Activated CD8-positive, alpha-beta memory T cell treated with anti-CD3 and anti-CD28 coated beads, Interleukin-2, amount 50 U/mL, for 48 hours (primary cell): Measurements from ENCODE around the gene FIGNL2.
"Not testable (repeated sequence)": the region's sequence is repeated elsewhere in the genome, so short reads cannot be mapped to it uniquely, and the experiment has no call there.

ENCODE experiments used
- DNase-seq: peaks from one replicate; pipeline ENCODE4 v3.0.0-alpha.2; 2020

FIGNL2 gene

DNA sequence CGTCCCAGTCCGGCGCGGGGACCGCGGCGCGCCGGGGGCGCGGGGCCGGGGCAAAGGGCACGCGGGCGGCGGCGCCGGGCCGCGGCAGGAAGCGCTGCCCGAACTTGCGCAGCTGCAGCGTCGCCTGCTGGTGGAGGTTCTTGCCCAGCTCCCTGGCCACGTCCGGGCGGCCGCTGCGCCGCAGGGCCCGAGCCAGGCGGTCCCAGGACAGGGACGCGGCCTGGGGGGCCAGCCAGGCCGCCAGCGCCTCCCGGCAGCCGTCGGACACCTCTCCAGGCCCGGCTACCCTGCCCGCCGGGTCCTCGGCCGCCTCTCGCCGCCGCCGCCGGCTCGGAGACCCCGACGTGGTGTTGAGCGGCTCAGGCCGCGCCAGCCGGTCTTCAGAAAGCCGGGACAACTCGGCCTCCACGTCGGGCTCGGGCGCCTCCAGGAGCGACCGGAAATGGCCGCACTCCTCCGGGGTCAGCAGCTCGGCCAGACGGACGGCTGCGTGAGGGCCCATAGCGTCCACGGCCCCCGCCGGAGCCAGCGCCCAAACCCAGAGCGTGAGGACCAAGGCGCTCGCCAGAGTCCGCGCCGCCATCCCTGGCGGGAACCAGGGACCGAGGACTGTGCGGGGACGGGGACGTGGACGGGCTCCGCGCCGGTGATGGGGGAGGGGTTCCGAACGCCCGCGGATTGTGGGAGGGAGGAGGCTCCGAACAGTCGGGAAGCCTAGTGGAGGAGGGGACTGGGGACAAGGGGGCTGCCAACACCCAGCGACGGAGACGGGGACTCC lies 34.0 kb downstream of the FIGNL2 start:
- peak; percentile 85 for DNase-seq

GRCh38 chr12:51813931-51814310 lies 34.6 kb downstream of the FIGNL2 start:
- no peak for DNase-seq

GRCh38 chr12:51812871-51813270 lies 35.6 kb downstream of the FIGNL2 start:
- DNase-seq = no peak

DNA sequence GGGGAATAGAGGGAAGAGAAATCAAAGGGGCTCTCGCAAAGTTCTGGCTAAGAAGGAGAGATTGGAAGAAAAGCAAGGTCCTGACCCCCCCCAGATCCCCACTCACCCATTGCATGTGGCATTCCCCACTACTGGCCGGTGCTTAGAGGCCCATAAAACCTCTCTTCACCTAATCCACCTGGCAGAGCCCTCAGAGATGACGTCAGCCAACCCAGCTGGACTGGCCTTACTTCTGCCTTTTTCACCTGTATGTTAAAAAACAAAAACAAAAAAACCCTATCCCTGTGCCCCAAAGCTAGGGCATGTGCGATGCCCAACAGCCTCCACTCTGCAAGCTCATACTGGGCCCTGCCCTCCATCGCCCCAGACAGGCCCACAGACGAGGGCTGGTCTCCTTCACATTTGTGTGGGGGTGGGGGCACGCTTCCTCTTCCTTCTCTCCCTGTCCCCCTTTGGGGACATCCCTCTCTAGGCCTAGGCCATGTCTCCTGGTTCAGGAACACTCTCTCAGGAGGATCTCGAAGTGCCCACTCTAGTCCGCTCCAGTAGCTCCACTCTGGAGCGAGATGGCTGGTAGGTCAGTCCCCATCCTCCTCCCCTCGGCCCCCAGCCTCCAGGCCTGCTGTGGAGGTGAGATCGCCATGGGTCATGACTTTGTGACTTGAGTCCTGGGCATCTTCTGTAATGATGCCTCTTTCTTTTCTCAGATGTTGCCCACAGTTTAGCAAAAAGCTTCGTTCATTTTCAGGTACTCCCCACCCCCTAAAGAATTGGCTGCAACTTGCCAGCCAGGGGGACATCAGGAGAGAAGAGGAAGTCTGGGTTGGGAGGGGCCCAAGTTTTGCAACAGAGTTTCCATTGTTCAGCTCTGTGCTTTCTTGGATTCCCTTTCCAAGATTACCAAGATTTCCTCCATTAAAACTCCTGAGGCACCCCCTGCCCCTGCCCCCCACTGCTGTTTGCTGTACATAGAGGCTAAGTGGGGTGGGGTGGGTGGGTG lies 37.0 kb downstream of the FIGNL2 start:
- DNase-seq = no peak

GRCh38 chr12:51809193-51809592 lies 39.3 kb downstream of the FIGNL2 start:
- DNase-seq = no peak

DNA sequence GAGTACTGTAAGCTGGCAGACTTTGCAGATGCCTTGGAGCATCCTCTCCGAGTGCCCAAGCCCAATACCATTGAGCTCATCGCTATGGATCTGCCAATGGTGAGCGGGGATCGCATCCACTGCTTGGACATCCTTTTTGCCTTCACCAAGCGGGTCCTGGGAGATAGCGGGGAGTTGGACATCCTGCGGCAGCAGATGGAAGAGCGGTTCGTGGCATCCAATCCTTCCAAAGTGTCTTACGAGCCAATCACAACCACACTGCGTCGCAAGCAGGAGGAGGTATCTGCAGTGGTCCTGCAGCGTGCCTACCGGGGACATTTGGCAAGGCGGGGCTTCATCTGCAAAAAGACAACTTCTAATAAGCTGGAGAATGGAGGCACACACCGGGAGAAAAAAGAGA lies 41.6 kb downstream of the FIGNL2 start:
- DNase-seq = no peak

- DNase-seq = no peak
These were observed 47.5 kb downstream of the FIGNL2 start for GRCh38 chr12:51801027-51801426.

GRCh38 chr12:51798501-51798900 lies 50.0 kb downstream of the FIGNL2 start:
- no peak for DNase-seq

DNA sequence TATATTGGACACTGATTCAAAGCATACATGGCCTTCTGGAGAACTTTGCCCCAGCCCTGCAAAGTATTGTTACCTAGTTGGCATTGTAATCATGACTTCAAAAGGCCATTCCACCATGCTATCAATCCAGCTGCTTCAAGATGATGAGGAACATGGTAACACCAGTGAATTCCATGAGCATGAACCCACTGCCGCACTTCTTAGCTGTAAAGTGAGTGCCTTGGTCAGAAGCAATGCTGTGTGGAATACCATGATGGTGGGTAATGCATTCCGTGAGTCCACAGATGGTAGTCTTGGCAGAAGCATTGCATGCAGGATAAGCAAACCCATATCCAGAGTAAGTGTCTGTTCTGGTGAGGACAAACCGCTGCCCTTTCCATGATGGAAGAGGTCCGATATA lies 50.5 kb downstream of the FIGNL2 start:
- not testable (repeated sequence) for DNase-seq

DNA sequence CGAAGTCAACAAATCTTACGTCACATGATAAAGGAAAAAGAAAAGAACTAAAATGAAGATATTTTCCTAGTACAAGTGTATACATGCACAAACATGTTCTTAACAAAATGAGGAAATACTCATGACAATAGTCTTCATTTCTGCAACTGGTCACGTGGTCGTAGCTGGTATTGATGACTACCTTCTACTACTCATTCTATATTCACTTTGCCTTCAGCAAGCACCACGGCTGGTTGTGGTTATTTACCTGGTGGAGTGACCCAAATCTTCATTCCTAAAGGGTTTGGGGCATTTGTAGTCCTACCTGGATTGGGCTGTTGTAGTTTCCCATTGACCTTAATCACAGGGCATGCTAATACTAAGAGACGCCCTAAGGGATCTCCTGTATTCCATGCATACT lies 51.2 kb downstream of the FIGNL2 start:
- no peak for DNase-seq

- no peak for DNase-seq
These were observed 55.3 kb downstream of the FIGNL2 start for GRCh38 chr12:51793201-51793600.

- no peak for DNase-seq
These were observed 56.1 kb downstream of the FIGNL2 start for GRCh38 chr12:51792417-51792816.

GRCh38 chr12:51788876-51789275 lies 59.6 kb downstream of the FIGNL2 start:
- DNase-seq = no peak

DNA sequence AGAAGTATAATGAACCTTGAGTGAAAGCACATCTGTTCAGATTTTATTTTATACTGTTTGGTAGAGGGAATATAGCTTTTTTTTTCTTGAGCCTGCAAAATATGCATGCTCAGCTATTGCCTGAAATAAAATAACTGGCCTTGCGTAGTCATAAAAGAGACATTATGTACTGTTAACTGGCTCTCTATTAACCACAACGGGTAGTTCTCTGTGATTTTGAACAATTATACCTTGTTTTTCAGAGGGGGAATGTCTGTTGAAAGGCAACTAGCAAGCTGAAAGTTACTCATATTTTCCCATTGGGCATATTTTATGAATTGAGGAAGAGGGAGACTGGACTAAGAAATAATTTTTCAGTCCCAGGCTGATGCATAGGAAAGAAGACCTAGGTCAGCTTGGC lies 62.6 kb downstream of the FIGNL2 start:
- no peak for DNase-seq

- no peak for DNase-seq
These were observed 63.8 kb downstream of the FIGNL2 start for GRCh38 chr12:51784688-51785087.

DNA sequence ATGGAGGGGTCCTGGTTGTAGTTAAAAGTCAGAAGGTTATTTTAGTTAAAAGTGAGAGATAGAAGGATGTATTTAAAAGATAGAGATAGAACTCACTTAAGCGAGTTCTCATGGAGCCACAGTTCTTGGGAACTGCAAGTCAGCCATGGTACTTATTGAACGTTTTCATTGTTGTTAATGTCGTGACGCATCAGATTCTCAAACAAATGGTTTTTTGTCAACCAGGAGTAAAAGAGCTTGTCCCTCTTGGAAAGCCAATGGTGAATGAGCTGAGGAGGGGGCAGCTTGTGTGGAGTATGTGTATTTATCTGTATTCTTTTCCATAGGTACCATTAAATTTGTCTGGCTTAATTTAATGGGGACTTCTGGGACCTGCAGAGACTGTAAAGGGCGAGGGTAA lies 68.6 kb downstream of the FIGNL2 start:
- no peak for DNase-seq

DNA sequence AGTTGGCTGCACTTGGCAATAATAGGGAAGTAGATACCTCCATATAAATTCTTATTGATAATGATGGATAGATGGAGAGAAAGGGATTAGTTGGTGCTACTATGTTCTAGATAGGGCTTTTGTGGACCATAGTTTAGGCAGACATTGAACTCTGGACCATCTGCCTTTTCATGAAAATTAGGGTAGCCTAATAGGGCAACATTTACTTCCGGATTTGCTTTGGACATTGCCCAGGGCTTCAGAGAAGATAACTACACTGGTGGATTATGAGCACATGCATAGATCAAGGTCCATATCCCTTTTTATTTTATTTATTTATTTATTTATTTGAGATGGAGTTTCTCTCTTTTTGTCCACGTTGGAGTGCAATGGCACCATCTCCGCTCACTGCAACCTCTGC lies 70.5 kb downstream of the FIGNL2 start:
- DNase-seq = no peak

DNA sequence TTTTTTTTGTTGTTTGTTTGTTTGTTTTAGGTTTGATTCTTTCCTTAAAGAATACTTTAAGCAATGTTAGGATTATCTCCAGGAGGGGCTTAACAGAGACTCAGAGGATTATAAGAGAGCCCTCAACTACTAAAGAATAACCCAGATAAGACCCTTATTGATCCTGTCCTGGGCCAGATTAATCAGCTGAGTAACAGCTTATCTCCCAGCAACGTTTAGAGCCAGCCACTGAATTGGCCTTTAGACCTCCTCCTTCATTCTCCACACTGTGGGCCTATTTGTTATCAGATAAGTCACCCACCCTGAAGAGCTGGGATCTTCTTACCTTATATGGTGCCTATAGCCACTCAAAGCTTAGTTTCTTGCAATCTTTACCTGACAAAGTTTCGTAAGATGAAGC lies 71.1 kb downstream of the FIGNL2 start:
- DNase-seq = no peak

DNA sequence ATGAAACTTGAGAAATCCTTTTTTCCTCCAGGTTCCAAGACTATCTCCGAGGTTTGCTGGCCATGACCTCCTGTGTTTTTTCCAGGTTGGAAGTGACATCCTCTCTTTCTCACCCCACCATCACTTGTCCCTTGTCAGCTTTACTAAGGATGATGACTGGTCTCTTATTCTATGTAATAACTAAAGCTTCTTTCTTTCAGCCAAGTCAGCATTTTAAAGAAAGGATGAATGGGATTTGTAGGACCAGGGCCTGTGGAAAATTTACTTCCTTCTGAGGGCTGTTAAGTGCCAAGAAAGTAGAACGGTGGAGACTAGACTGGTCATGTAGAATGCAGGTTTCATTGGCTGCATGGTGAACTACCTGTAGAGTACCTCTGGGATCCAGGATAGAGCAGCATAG lies 73.6 kb downstream of the FIGNL2 start:
- DNase-seq = no peak

DNA sequence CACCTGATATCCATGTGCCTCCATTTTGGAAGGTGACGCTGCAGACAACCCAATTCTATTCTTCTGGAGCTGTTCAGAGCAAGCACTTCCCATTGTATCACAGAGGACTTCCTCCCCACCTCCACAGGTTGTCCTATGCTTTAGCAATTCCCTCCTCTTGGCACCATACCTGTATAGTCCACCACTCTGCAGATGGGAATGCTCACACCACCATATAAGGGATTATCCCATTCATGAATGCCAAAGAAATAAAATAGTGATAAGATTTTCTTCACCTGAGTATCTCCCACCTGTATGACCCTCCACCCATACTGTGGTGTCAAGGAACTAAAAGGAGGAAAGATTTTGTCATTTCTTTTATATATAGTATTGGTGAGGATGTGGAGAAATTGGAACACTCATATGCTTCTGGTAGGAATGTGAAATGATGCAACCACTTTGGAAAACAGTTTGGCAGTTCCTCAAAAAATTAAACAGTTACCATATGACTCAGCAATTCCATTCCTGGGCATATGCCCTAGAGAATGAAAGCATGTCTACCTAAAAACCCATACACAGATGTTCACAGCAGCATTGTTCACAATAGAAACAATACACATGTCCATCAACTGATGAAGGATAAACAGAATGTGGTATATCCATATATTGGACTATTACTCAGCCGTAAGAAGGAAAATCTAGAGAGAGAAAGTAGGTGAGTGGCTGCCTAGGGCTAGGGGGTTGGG lies 75.2 kb downstream of the FIGNL2 start:
- DNase-seq = no peak

GRCh38 chr12:51771008-51771407 lies 77.5 kb downstream of the FIGNL2 start:
- DNase-seq = no peak
